PC-9 (cell line): Measurements from ENCODE around the gene CDH13.

Experiments
- EZH2 ChIP-seq: fragments of 200-600 bp; sonication (generic); IDR thresholded peaks from 2 replicates; pipeline ENCODE4 v1.8.0; 2017; ENCODE audit warnings: antibody characterized with exemption, low read depth
- TF ChIP-seq, protein P1 (sequence below): fragments of 200-600 bp; sonication (generic); conservative IDR thresholded peaks from 2 replicates; pipeline ENCODE4 v1.6.1; 2017; ENCODE audit warnings: mixed run types, antibody characterized with exemption, mild to moderate bottlenecking, moderate library complexity

- TF ChIP-seq, protein P1, sequence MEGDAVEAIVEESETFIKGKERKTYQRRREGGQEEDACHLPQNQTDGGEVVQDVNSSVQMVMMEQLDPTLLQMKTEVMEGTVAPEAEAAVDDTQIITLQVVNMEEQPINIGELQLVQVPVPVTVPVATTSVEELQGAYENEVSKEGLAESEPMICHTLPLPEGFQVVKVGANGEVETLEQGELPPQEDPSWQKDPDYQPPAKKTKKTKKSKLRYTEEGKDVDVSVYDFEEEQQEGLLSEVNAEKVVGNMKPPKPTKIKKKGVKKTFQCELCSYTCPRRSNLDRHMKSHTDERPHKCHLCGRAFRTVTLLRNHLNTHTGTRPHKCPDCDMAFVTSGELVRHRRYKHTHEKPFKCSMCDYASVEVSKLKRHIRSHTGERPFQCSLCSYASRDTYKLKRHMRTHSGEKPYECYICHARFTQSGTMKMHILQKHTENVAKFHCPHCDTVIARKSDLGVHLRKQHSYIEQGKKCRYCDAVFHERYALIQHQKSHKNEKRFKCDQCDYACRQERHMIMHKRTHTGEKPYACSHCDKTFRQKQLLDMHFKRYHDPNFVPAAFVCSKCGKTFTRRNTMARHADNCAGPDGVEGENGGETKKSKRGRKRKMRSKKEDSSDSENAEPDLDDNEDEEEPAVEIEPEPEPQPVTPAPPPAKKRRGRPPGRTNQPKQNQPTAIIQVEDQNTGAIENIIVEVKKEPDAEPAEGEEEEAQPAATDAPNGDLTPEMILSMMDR: no peak
- TF ChIP-seq EZH2: no peak
These were observed 1170.2 kb downstream of the CDH13 start for GRCh38 chr16:83797013-83797412.
